ENCODE data around the gene MOGAT2.

DNA sequence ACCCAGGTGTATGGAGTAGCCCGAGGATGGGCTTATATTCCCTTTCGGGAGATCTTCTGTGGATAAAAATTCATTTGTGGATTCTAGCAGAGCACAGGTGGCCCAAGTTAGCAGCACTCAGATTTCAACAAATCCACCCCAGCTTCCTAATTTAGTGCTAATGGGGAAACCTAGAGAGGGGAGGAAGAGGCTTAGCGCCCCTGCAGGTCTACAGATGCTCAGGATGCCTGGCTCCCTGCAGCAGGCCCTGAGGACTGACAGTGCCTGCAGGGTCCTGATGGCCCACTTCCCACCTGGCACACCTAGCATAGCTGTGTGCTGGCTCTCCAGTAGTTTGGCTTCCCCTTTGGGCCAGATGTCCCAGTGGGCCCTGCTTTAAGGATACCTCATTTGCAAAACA lies 57.4 kb downstream of the MOGAT2 start:
- TF ChIP-seq YY1 (IDR thresholded peaks at IDR 0.05; ENCODE audit: insufficient read depth, insufficient read length): no peak
- no peak for TF ChIP-seq ZNF274 (IDR thresholded peaks at IDR 0.05; ENCODE audit: low read depth, low read length)
- no peak for TF ChIP-seq SUZ12 (IDR thresholded peaks at IDR 0.05; ENCODE audit: extremely low read depth, insufficient read depth, insufficient read length)
